Astrocyte (in vitro differentiated cells and primary cell): ENCODE data around the gene SLC4A2. TPM values are rescaled to one million over a fixed set of nuclear protein-coding genes. Genes with fewer than 3 reads are reported as not detected.
A peak's percentile ranks its signal among the peaks of the same experiment; 100 is the strongest.

Source experiments
- DNase-seq: peaks from one replicate; pipeline ENCODE4 v3.0.0-alpha.2; 2010; ENCODE audit warnings: low read depth
- FAIRE-seq: peaks from 2 replicates; lab custom pipeline; 2011; peaks lifted over from hg19 to GRCh38; lab: Jason Lieb, UNC
- H2AFZ ChIP-seq: 2 replicates; pipeline ENCODE4 v1.6.0; 2012; ENCODE audit warnings: low read depth, low read length, inconsistent platforms
- H3K27ac ChIP-seq: 2 replicates; pipeline ENCODE4 v1.5.1; 2011; ENCODE audit warnings: low read depth, low read length, inconsistent platforms
- H3K27me3 ChIP-seq: 2 replicates; pipeline ENCODE4 v1.6.0; 2011; ENCODE audit warnings: low read length, inconsistent platforms; ENCODE audit not compliant: insufficient read depth
- H3K36me3 ChIP-seq: 2 replicates; pipeline ENCODE4 v1.5.1; 2011; ENCODE audit warnings: low read length, inconsistent platforms; ENCODE audit not compliant: insufficient read depth
- H3K4me1 ChIP-seq: 2 replicates; pipeline ENCODE4 v1.5.1; 2011; ENCODE audit warnings: low read length, inconsistent platforms; ENCODE audit not compliant: insufficient read depth
- H3K4me2 ChIP-seq: 2 replicates; pipeline ENCODE4 v1.6.0; 2012; ENCODE audit warnings: low read length, inconsistent platforms
- H3K4me3 ChIP-seq: 2 replicates; pipeline ENCODE4 v1.5.1; 2011; ENCODE audit warnings: low read depth, mild to moderate bottlenecking, low read length, inconsistent platforms; ENCODE audit not compliant: insufficient read depth
- H3K79me2 ChIP-seq: 2 replicates; pipeline ENCODE4 v1.6.0; 2012; ENCODE audit warnings: mild to moderate bottlenecking, low read length, inconsistent platforms; ENCODE audit not compliant: insufficient read depth
- H3K9ac ChIP-seq: 2 replicates; pipeline ENCODE4 v1.6.0; 2012; ENCODE audit warnings: mild to moderate bottlenecking, low read length, inconsistent platforms
- H3K9me3 ChIP-seq: 2 replicates; pipeline ENCODE4 v1.5.1; 2012; ENCODE audit warnings: low read depth, mild to moderate bottlenecking, low read length, inconsistent platforms; ENCODE audit not compliant: insufficient read depth
- H4K20me1 ChIP-seq: 2 replicates; pipeline ENCODE4 v1.6.0; 2012; ENCODE audit warnings: low read length, inconsistent platforms; ENCODE audit not compliant: insufficient read depth
- H3K27ac Mint-ChIP-seq: one replicate; pipeline ENCODE4 v1.8.0; 2021; ENCODE audit warnings: mild to moderate bottlenecking, mixed read lengths; ENCODE audit not compliant: unreplicated experiment
- H3K27me3 Mint-ChIP-seq: one replicate; pipeline ENCODE4 v1.8.0; 2021; ENCODE audit warnings: low read depth, mixed read lengths; ENCODE audit not compliant: unreplicated experiment
- H3K36me3 Mint-ChIP-seq: one replicate; pipeline ENCODE4 v1.8.0; 2021; ENCODE audit warnings: low read depth, mixed read lengths; ENCODE audit not compliant: unreplicated experiment
- H3K4me1 Mint-ChIP-seq: one replicate; pipeline ENCODE4 v1.8.0; 2021; ENCODE audit warnings: low read depth, mixed read lengths; ENCODE audit not compliant: unreplicated experiment
- H3K4me3 Mint-ChIP-seq: one replicate; pipeline ENCODE4 v1.8.0; 2021; ENCODE audit warnings: mild to moderate bottlenecking, moderate library complexity, mixed read lengths; ENCODE audit not compliant: unreplicated experiment
- H3K9me3 Mint-ChIP-seq: one replicate; pipeline ENCODE4 v1.8.0; 2021; ENCODE audit warnings: mild to moderate bottlenecking, mixed read lengths; ENCODE audit not compliant: unreplicated experiment
- CTCF ChIP-seq: IDR thresholded peaks from 2 replicates; pipeline ENCODE4 v1.5.1; 2011; ENCODE audit warnings: low read depth, mild to moderate bottlenecking, inconsistent platforms, low read length, moderate library complexity; ENCODE audit not compliant: insufficient read depth
- EZH2 ChIP-seq: IDR thresholded peaks from 2 replicates; pipeline ENCODE4 v1.6.1; 2012; ENCODE audit warnings: mild to moderate bottlenecking, low read length, inconsistent platforms; ENCODE audit not compliant: insufficient read depth
- total RNA-seq: library from RNA; stranded (reverse); gene quantifications from 2 replicates; pipeline ENCODE4 v1.2.1, GENCODE V29; 2021

Gene SLC4A2
- total RNA-seq, 1 donor from 2014 or later: 302 TPM

- Mint-ChIP-seq H3K4me3 (peak overlapping the region; percentile 96), H3K9me3 (no peaks in the 10 kb centered on the region), H3K4me1 (peaks cover 20% of the 10 kb centered on the region), H3K27me3 (no peaks in the 10 kb centered on the region), H3K36me3 (peaks cover 7% of the 10 kb centered on the region), H3K27ac (peak overlapping the region; percentile 72)
- Histone ChIP-seq H3K27ac (peak overlapping the region; percentile 89), H3K79me2 (peaks cover 44% of the 10 kb centered on the region), H2AFZ (peak overlapping the region; percentile 61), H3K9ac (peak overlapping the region; percentile 95), H3K9me3 (no peaks in the 10 kb centered on the region), H3K36me3 (peaks cover 9% of the 10 kb centered on the region), H3K4me2 (peak overlapping the region; percentile 87), H3K4me1 (peaks cover 34% of the 10 kb centered on the region), H3K27me3 (no peaks in the 10 kb centered on the region), H4K20me1 (peaks cover 48% of the 10 kb centered on the region), H3K4me3 (peak overlapping the region; percentile 85)
- TF ChIP-seq EZH2 (no peak), CTCF (no peak)
- DNase-seq: no peak
- no peak for FAIRE-seq
Observed at GRCh38 chr7:151080067-151080521, 20.7 kb downstream of the SLC4A2 start.

GRCh38 chr7:151080522-151081169, 21.3 kb downstream of the SLC4A2 start, which contains the start of gene FASTK:
TSS of gene FASTK (minus strand) at chr7:151080809. CDS start at chr7:151080766, 43 bp downstream.
- no peak for FAIRE-seq
- Histone ChIP-seq H3K4me3 (peak within 1 kb of the TSS; percentile 85), H3K9ac (peak within 1 kb of the TSS; percentile 95), H2AFZ (peak within 1 kb of the TSS; percentile 61), H3K4me1 (peaks cover 37% of the 10 kb centered on the region), H3K79me2 (peaks cover 44% of the 10 kb centered on the region), H3K27me3 (no peaks in the 10 kb centered on the region), H3K4me2 (peak within 1 kb of the TSS; percentile 87), H3K9me3 (no peaks in the 10 kb centered on the region), H3K36me3 (peaks cover 4% of the 10 kb centered on the region), H4K20me1 (peaks cover 43% of the 10 kb centered on the region), H3K27ac (peak within 1 kb of the TSS; percentile 89)
- Mint-ChIP-seq H3K9me3 (no peaks in the 10 kb centered on the region), H3K27ac (peak within 1 kb of the TSS; percentile 72), H3K27me3 (no peaks in the 10 kb centered on the region), H3K36me3 (peaks cover 7% of the 10 kb centered on the region), H3K4me3 (peak within 1 kb of the TSS; percentile 96), H3K4me1 (peaks cover 20% of the 10 kb centered on the region)
- no peak for TF ChIP-seq EZH2
- DNase-seq: peak; percentile 79

- Histone ChIP-seq H2AFZ (peak overlapping the region; percentile 39), H3K9ac (peak overlapping the region; percentile 95), H4K20me1 (peaks cover 35% of the 10 kb centered on the region), H3K4me1 (peaks cover 40% of the 10 kb centered on the region), H3K9me3 (no peaks in the 10 kb centered on the region), H3K79me2 (peaks cover 44% of the 10 kb centered on the region), H3K27me3 (no peaks in the 10 kb centered on the region), H3K4me3 (peak overlapping the region; percentile 85), H3K36me3 (peaks cover 4% of the 10 kb centered on the region), H3K4me2 (peak overlapping the region; percentile 87), H3K27ac (peak overlapping the region; percentile 66)
- FAIRE-seq: no peak
- Mint-ChIP-seq H3K27me3 (no peaks in the 10 kb centered on the region), H3K4me1 (peaks cover 20% of the 10 kb centered on the region), H3K4me3 (peak overlapping the region; percentile 75), H3K9me3 (no peaks in the 10 kb centered on the region), H3K36me3 (peaks cover 4% of the 10 kb centered on the region), H3K27ac (no peak overlapping the region)
- TF ChIP-seq CTCF: no peak
- TF ChIP-seq EZH2: no peak
- no peak for DNase-seq
Observed at GRCh38 chr7:151081170-151082101, 22.0 kb downstream of the SLC4A2 start.
